ENCODE data around the gene CEP89.
A peak's percentile ranks its signal among the peaks of the same experiment; 100 is the strongest.
"Not testable (repeated sequence)": the region's sequence is repeated elsewhere in the genome, so short reads cannot be mapped to it uniquely, and the experiment has no call there.

The CEP89 gene

GRCh38 chr19:32971715-32972540 lies at the start of gene CEP89, which contains the start of gene FAAP24:
Gene CEP89, minus strand, starts transcription at chr19:32971958. Its CDS starts 84 bp downstream, at chr19:32971874.
Gene FAAP24, plus strand, starts transcription at chr19:32972242. Its CDS starts 955 bp downstream, at chr19:32973197.
- intact Hi-C loops (cut with DNase I; ENCODE audit: low total_unique reads), result no loop called here

GRCh38 chr19:33010891-33011290 lies 39.1 kb upstream of the CEP89 start:
- H3K4me1 ChIP-seq; intact Hi-C loops (cut with DNase I; ENCODE audit: low total_unique reads); H3K4me3 ChIP-seq; H3K27me3 ChIP-seq; H3K36me3 ChIP-seq; DNase-seq; H3K9me3 ChIP-seq; H3K27ac ChIP-seq: not testable (repeated sequence)

More at GRCh38 chr19:32971715-32972540, at the start of gene CEP89, which contains the start of gene FAAP24:
- H3K27ac ChIP-seq, result peak within 1 kb of the TSS; percentile 70 to 78
- peaks cover 0 to 26% (median 14%) of the 10 kb centered on the region in 4 donors for H3K4me1 ChIP-seq
- peak within 1 kb of the TSS; percentile 91 to 96 for H3K4me3 ChIP-seq
- DNase-seq, result peak; percentile 99
- no peaks in the 10 kb centered on the region for H3K9me3 ChIP-seq
- peaks cover 0 to 13% (median 4%) of the 10 kb centered on the region in 3 donors for H3K36me3 ChIP-seq
- H3K27me3 ChIP-seq, result no peaks in the 10 kb centered on the region
- peak in 1 of 2 experiments; percentile 24 for TF ChIP-seq CTCF (IDR thresholded peaks at IDR 0.05)

GRCh38 chr19:33008738-33009137 lies 37.0 kb upstream of the CEP89 start:
- DNase-seq, result no peak
- no peaks in the 10 kb centered on the region for H3K36me3 ChIP-seq
- intact Hi-C loops (cut with DNase I; ENCODE audit: low total_unique reads), result no loop called here
- no peak overlapping the region for H3K4me3 ChIP-seq
- H3K27me3 ChIP-seq, result no peaks in the 10 kb centered on the region
- TF ChIP-seq CTCF (IDR thresholded peaks at IDR 0.05), result no peak
- no peaks in the 10 kb centered on the region for H3K9me3 ChIP-seq
- no peak overlapping the region for H3K27ac ChIP-seq
- H3K4me1 ChIP-seq, result no peaks in the 10 kb centered on the region

GRCh38 chr19:33005440-33005839 lies 33.7 kb upstream of the CEP89 start:
- H3K4me1 ChIP-seq, result no peaks in the 10 kb centered on the region
- no peak for TF ChIP-seq CTCF (IDR thresholded peaks at IDR 0.05)
- H3K4me3 ChIP-seq, result no peak overlapping the region
- H3K36me3 ChIP-seq, result no peaks in the 10 kb centered on the region
- no peak overlapping the region for H3K27ac ChIP-seq
- no peaks in the 10 kb centered on the region for H3K9me3 ChIP-seq
- intact Hi-C loops (cut with DNase I; ENCODE audit: low total_unique reads), result no loop called here
- H3K27me3 ChIP-seq, result no peaks in the 10 kb centered on the region
- DNase-seq, result no peak

GRCh38 chr19:33003424-33004024 lies 31.8 kb upstream of the CEP89 start:
- H3K4me1 ChIP-seq; H3K27ac ChIP-seq; H3K36me3 ChIP-seq; H3K9me3 ChIP-seq; DNase-seq; H3K27me3 ChIP-seq; intact Hi-C loops (cut with DNase I; ENCODE audit: low total_unique reads); H3K4me3 ChIP-seq: not testable (repeated sequence)

GRCh38 chr19:33002126-33002865 lies 30.5 kb upstream of the CEP89 start:
- peaks cover 0 to 12% (median 0%) of the 10 kb centered on the region in 3 donors for H3K36me3 ChIP-seq
- H3K27ac ChIP-seq; DNase-seq; H3K9me3 ChIP-seq; intact Hi-C loops (cut with DNase I; ENCODE audit: low total_unique reads); H3K27me3 ChIP-seq; H3K4me1 ChIP-seq; H3K4me3 ChIP-seq: not testable (repeated sequence)

Data from tibial artery (tissue), 4 donors.